PC-9 (cell line): ENCODE measurements around the gene BARD1.

ENCODE experiments used
- CTCF ChIP-seq: fragments of 200-600 bp; sonication (generic); conservative IDR thresholded peaks from 2 replicates; pipeline ENCODE4 v1.6.1; 2017; ENCODE audit warnings: mixed run types, antibody characterized with exemption, mild to moderate bottlenecking, moderate library complexity
- EZH2 ChIP-seq: fragments of 200-600 bp; sonication (generic); IDR thresholded peaks from 2 replicates; pipeline ENCODE4 v1.8.0; 2017; ENCODE audit warnings: antibody characterized with exemption, low read depth

GRCh38 chr2:214781226-214781625, 28.3 kb downstream of the BARD1 start:
- TF ChIP-seq EZH2 (no peak), CTCF (no peak)
